H9 (cell line): ENCODE measurements around the gene DCDC2C. TPM values are rescaled to one million over a fixed set of nuclear protein-coding genes. Genes with fewer than 3 reads are reported as not detected.

Experiments used
- DNase-seq: peaks from one replicate; pipeline ENCODE4 v3.0.0-alpha.2; 2017
- H2AFZ ChIP-seq: one replicate; pipeline ENCODE4 v1.6.1; 2013; ENCODE audit warnings: mild to moderate bottlenecking, low read length, control low read depth, moderate library complexity
- H2AK5ac ChIP-seq: 2 replicates; pipeline ENCODE4 v1.6.1; 2013; ENCODE audit warnings: low read length, control low read depth, mixed read lengths; ENCODE audit not compliant: insufficient read length
- H2BK120ac ChIP-seq: one replicate; pipeline ENCODE4 v1.6.1; 2013; ENCODE audit warnings: low read depth, mild to moderate bottlenecking, low read length, control low read depth, inconsistent platforms; ENCODE audit not compliant: poor library complexity, severe bottlenecking
- H2BK12ac ChIP-seq: 2 replicates; pipeline ENCODE4 v1.6.1; 2013; ENCODE audit warnings: low read length, control low read depth, mixed read lengths, low read depth; ENCODE audit not compliant: insufficient read length
- H2BK15ac ChIP-seq: 2 replicates; pipeline ENCODE4 v1.6.1; 2013; ENCODE audit warnings: low read depth, low read length, control low read depth
- H2BK20ac ChIP-seq: one replicate; pipeline ENCODE4 v1.6.1; 2013; ENCODE audit warnings: low read depth, mild to moderate bottlenecking, low read length, control low read depth, inconsistent platforms; ENCODE audit not compliant: poor library complexity, severe bottlenecking
- H2BK5ac ChIP-seq: 2 replicates; pipeline ENCODE4 v1.6.1; 2013; ENCODE audit warnings: low read length, control low read depth, mixed read lengths; ENCODE audit not compliant: insufficient read length
- H3K14ac ChIP-seq: 2 replicates; pipeline ENCODE4 v1.6.1; 2013; ENCODE audit warnings: low read length, control low read depth; ENCODE audit not compliant: insufficient read depth
- H3K18ac ChIP-seq: 2 replicates; pipeline ENCODE4 v1.6.1; 2013; ENCODE audit warnings: low read depth, mild to moderate bottlenecking, mixed read lengths, low read length, control low read depth; ENCODE audit not compliant: insufficient read length
- H3K23ac ChIP-seq: 2 replicates; pipeline ENCODE4 v1.6.1; 2013; ENCODE audit warnings: low read length, control low read depth, mixed read lengths, low read depth; ENCODE audit not compliant: insufficient read length
- H3K23me2 ChIP-seq: 2 replicates; pipeline ENCODE4 v1.6.1; 2013; ENCODE audit warnings: low read depth, mild to moderate bottlenecking, mixed read lengths, low read length, control low read depth; ENCODE audit not compliant: insufficient read length, poor library complexity, severe bottlenecking
- H3K27ac ChIP-seq: 2 replicates; pipeline ENCODE4 v1.5.1; 2013; ENCODE audit warnings: low read length, control low read depth, mixed read lengths, low read depth; ENCODE audit not compliant: insufficient read length
- H3K27me3 ChIP-seq: 2 replicates; pipeline ENCODE4 v1.6.1; 2013; ENCODE audit warnings: low read length, control low read depth, inconsistent platforms; ENCODE audit not compliant: insufficient read depth
- H3K4ac ChIP-seq: 2 replicates; pipeline ENCODE4 v1.6.1; 2013; ENCODE audit warnings: low read depth, mild to moderate bottlenecking, control low read depth, inconsistent platforms, low read length, moderate library complexity
- H3K4me1 ChIP-seq: 2 replicates; pipeline ENCODE4 v1.6.1; 2013; ENCODE audit warnings: low read length, control low read depth, inconsistent platforms; ENCODE audit not compliant: insufficient read depth
- H3K4me2 ChIP-seq: 2 replicates; pipeline ENCODE4 v1.6.1; 2013; ENCODE audit warnings: low read length, control low read depth, mixed read lengths; ENCODE audit not compliant: insufficient read length, insufficient read depth
- H3K56ac ChIP-seq: 2 replicates; pipeline ENCODE4 v1.6.1; 2013; ENCODE audit warnings: low read depth, mild to moderate bottlenecking, mixed read lengths, low read length, control low read depth; ENCODE audit not compliant: insufficient read length
- H3K79me1 ChIP-seq: 2 replicates; pipeline ENCODE4 v1.6.1; 2013; ENCODE audit warnings: low read depth, mild to moderate bottlenecking, moderate library complexity, low read length, control low read depth, inconsistent platforms; ENCODE audit not compliant: insufficient read depth, poor library complexity, severe bottlenecking
- H3K79me2 ChIP-seq: 2 replicates; pipeline ENCODE4 v1.6.1; 2013; ENCODE audit warnings: low read length, control low read depth, inconsistent platforms; ENCODE audit not compliant: insufficient read depth
- H3K9ac ChIP-seq: 2 replicates; pipeline ENCODE4 v1.6.1; 2013; ENCODE audit warnings: low read length, control low read depth, mixed read lengths; ENCODE audit not compliant: insufficient read length; ENCODE audit errors: extremely low read depth
- H3K9me3 ChIP-seq: one replicate; pipeline ENCODE4 v1.6.1; 2013; ENCODE audit warnings: low read depth, low read length, inconsistent platforms; ENCODE audit not compliant: control insufficient read depth
- H3T11ph ChIP-seq: one replicate; pipeline ENCODE4 v1.6.1; 2013; ENCODE audit warnings: mild to moderate bottlenecking, low read length, control low read depth, inconsistent platforms
- H4K20me1 ChIP-seq: one replicate; pipeline ENCODE4 v1.6.1; 2013; ENCODE audit not compliant: control insufficient read depth, insufficient read length, insufficient read depth
- H4K5ac ChIP-seq: 2 replicates; pipeline ENCODE4 v1.6.1; 2013; ENCODE audit warnings: low read depth, mild to moderate bottlenecking, mixed read lengths, low read length, control low read depth; ENCODE audit not compliant: insufficient read length
- H4K8ac ChIP-seq: replicated peaks from 2 replicates; pipeline ENCODE4 v1.6.1; 2013; ENCODE audit warnings: low read length, control low read depth, mixed read lengths, low read depth; ENCODE audit not compliant: insufficient read length
- H4K91ac ChIP-seq: 2 replicates; pipeline ENCODE4 v1.6.1; 2013; ENCODE audit warnings: low read depth, mild to moderate bottlenecking, moderate library complexity, mixed read lengths, low read length, control low read depth; ENCODE audit not compliant: insufficient read length
- H3K27ac Mint-ChIP-seq, 3 experiments: 2 replicates in 2 of 3; 3 replicates in 1 of 3; pipeline ENCODE4 v1.8.0; 2020 to 2021; ENCODE audit warnings: mixed read lengths in 3 of 3, mild to moderate bottlenecking in 1 of 3, moderate library complexity in 1 of 3
- H3K27me3 Mint-ChIP-seq: 2 replicates; pipeline ENCODE4 v1.8.0; 2021; ENCODE audit warnings: low read depth, mild to moderate bottlenecking, moderate library complexity, mixed read lengths
- H3K36me3 Mint-ChIP-seq, 3 experiments: 2 replicates in 2 of 3; 3 replicates in 1 of 3; pipeline ENCODE4 v1.8.0; 2020 to 2021; ENCODE audit warnings: low read depth in 3 of 3, mixed read lengths in 3 of 3; ENCODE audit not compliant: insufficient read depth in 1 of 3
- H3K4me1 Mint-ChIP-seq, 2 experiments: 2 replicates each; pipeline ENCODE4 v1.8.0; 2020; ENCODE audit warnings: mixed read lengths in 2 of 2
- H3K4me3 Mint-ChIP-seq, 2 experiments: 2 replicates in 1 of 2; 3 replicates in 1 of 2; pipeline ENCODE4 v1.8.0; 2020 to 2021; ENCODE audit warnings: mild to moderate bottlenecking in 2 of 2, mixed read lengths in 2 of 2, moderate library complexity in 1 of 2
- H3K9me3 Mint-ChIP-seq, 2 experiments: 2 replicates in 1 of 2; 3 replicates in 1 of 2; pipeline ENCODE4 v1.8.0; 2020; ENCODE audit warnings: mild to moderate bottlenecking in 2 of 2, mixed read lengths in 2 of 2, moderate library complexity in 1 of 2
- CTCF ChIP-seq: fragments of 200-600 bp; sonication (generic); conservative IDR thresholded peaks from 3 replicates; pipeline ENCODE4 v1.8.0; 2021; ENCODE audit warnings: antibody characterized with exemption, mild to moderate bottlenecking
- WGBS: extraction: QIAGEN DNeasy Blood & Tissue Kit; methylation state at CpG from one replicate; pipeline ENCODE4 v1.1.7; 2013; ENCODE audit warnings: missing lambda C conversion rate, low lambda C conversion rate, mixed read lengths; ENCODE audit not compliant: insufficient read length; ENCODE audit errors: extremely low coverage; 5-methylcytosine and 5-hydroxymethylcytosine counted together
- total RNA-seq: library from RNA; stranded (reverse); gene quantifications from 2 replicates; pipeline ENCODE4 v1.2.1, GENCODE V29; 2021

Gene DCDC2C
- total RNA-seq, 1 experiment from 2014 or later = not detected

- H2BK120ac ChIP-seq = no peak overlapping the region
- Mint-ChIP-seq H3K4me1 (peaks cover 15 to 18% of the 10 kb centered on the region in 2 experiments), H3K27me3 (peaks cover 40% of the 10 kb centered on the region), H3K36me3 (no peaks in the 10 kb centered on the region), H3K9me3 (peaks cover 0 to 5% of the 10 kb centered on the region in 2 experiments; a peak in 2 of 5 replicates), H3K27ac (no peak overlapping the region), H3K4me3 (no peak overlapping the region)
- no peaks in the 10 kb centered on the region for H3K9me3 ChIP-seq
- no peak overlapping the region for H3K18ac ChIP-seq
- no peak overlapping the region for H3K4me2 ChIP-seq
- no peak for TF ChIP-seq CTCF
- H2AFZ ChIP-seq = no peak overlapping the region
- H2BK12ac ChIP-seq = no peak overlapping the region
- no peak overlapping the region for H2BK20ac ChIP-seq
- H4K5ac ChIP-seq = no peak overlapping the region
- no peak overlapping the region for H3K23ac ChIP-seq
- no peak overlapping the region for H3K56ac ChIP-seq
- H4K20me1 ChIP-seq = no peaks in the 10 kb centered on the region
- no peaks in the 10 kb centered on the region for H3K27me3 ChIP-seq
- H3K23me2 ChIP-seq = no peaks in the 10 kb centered on the region
- no peak for DNase-seq
- H3K79me1 ChIP-seq = no peaks in the 10 kb centered on the region
- no peak overlapping the region for H3K27ac ChIP-seq
- no peak overlapping the region for H4K91ac ChIP-seq
- no peak overlapping the region for H2AK5ac ChIP-seq
- WGBS = no CpG with 5 or more reads among the region's 8 CpGs
- H3K14ac ChIP-seq = no peak overlapping the region
- no peak overlapping the region for H3T11ph ChIP-seq
- H2BK5ac ChIP-seq = no peak overlapping the region
- no peak overlapping the region for H3K4ac ChIP-seq
- H4K8ac ChIP-seq = no peak overlapping the region
- no peaks in the 10 kb centered on the region for H3K79me2 ChIP-seq
- H3K4me1 ChIP-seq = no peaks in the 10 kb centered on the region; the same call in 1 of the 2 replicates
- H3K9ac ChIP-seq = no peak overlapping the region
- H2BK15ac ChIP-seq = no peak overlapping the region
Observed at GRCh38 chr2:3729055-3729448, 25.7 kb downstream of the DCDC2C start.
